ENCODE results near the gene ADSS2.
"Not testable (repeated sequence)": the region's sequence is repeated elsewhere in the genome, so short reads cannot be mapped to it uniquely, and the experiment has no call there.

The ADSS2 gene

GRCh38 chr1:244394826-244395765 is 56.6 kb downstream of the ADSS2 start:
- FAIRE-seq: no peak

DNA sequence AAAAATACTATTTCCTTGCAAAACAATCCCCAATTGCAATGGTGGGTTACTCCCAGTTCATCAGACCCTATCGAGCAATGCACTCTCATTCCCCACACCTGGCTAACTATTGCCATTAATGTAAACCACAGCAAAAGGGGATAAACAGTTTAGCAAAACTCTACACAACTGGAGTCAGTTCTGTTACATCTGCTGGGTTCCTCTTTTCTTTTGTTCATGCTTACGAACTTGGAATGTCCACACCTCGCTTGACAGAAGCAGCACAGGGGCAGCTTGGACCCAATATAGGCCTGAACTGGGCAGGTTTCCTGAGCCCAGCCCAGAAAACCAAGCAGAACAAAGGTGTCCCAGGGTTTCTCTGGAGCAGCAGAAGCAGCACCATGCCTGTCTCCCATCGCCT is 57.4 kb downstream of the ADSS2 start:
- FAIRE-seq: no peak

- no peak for FAIRE-seq
Measured at GRCh38 chr1:244393604-244394176, 58.0 kb downstream of the ADSS2 start.

DNA sequence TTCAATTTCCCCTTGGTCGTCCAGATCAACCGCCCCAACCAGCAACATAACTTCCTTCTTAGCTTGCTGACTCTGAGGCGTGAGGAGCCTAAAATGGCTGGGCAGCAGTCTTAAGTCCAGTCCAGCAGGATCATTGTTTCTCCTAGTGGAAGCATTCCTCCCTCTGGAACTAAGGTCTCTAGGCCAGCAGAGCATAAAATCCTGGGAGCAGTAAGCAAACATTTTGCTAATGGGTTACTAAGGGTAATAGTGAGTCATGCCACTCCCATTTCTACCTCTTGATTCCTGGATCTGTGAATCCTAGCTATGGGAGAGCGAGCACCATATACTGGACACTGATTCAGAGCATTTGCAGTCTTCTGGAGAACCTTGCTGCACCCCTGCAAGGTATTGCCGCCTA is 59.9 kb downstream of the ADSS2 start:
- FAIRE-seq: no peak

DNA sequence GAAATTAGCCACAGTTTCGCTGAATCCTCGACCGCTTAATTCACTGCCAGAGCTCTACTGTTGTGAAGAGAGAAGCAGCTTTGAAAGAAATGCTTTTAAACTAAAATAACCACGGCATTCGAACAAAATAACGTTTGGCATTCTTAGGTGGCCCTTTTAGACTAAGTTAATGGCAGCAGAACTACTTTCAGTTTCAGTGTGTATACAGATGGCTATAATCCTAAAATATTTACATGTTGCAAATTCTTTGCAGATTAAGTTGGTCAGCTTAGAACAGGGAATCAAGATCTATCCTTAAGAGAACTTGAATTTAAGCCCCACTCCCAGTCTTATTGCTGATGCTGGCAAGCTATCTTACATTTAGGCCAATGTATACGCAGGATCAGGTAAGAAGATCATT is 62.7 kb downstream of the ADSS2 start:
- FAIRE-seq: no peak

GRCh38 chr1:244387415-244387814 is 64.3 kb downstream of the ADSS2 start:
- no peak for FAIRE-seq

DNA sequence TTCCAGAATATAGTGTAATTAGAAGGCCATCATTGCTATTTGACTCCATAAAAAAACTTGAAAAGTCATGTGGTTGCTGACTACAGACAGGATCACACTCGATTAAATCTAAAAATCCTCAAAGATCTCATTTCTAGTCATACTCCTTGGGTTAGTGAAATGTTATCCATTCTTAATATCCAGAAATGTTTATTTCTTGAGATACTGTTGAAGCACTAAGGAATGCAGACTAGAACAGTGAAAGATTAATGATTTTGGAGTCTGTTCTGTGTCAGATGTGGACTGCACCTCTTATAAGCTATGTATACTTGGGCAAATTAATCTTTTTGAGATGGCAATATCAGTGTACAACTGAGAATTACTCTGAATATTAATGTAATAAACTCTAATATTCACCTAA is 65.1 kb downstream of the ADSS2 start:
- no peak for FAIRE-seq

DNA sequence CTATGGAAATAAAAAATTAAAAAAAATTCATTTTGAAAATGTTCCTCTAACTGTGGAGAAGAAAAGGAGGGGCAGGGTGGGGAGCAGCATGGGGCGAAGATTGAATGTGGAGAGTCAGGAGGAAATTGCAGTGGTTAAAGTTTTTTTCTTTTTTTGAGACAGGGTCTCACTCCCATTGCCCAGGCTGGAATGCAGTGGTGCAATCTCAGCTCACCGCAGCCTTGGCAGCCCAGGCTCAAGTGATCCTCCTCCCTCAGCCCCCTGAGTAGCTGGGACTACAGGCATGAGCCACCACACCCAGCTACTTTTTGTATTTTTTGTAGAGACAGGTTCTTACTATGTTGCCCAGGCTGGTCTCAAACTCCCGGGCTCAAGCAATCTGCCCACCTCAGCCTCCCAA is 67.6 kb downstream of the ADSS2 start:
- no peak for FAIRE-seq

- no peak for FAIRE-seq
Measured at GRCh38 chr1:244383278-244383884, 68.3 kb downstream of the ADSS2 start.

- no peak for FAIRE-seq
Measured at GRCh38 chr1:244381878-244382565, 69.7 kb downstream of the ADSS2 start.

- FAIRE-seq: no peak
Measured at GRCh38 chr1:244376126-244376525, 75.6 kb downstream of the ADSS2 start.

- no peak for FAIRE-seq
Measured at GRCh38 chr1:244375051-244375450, 76.7 kb downstream of the ADSS2 start.

DNA sequence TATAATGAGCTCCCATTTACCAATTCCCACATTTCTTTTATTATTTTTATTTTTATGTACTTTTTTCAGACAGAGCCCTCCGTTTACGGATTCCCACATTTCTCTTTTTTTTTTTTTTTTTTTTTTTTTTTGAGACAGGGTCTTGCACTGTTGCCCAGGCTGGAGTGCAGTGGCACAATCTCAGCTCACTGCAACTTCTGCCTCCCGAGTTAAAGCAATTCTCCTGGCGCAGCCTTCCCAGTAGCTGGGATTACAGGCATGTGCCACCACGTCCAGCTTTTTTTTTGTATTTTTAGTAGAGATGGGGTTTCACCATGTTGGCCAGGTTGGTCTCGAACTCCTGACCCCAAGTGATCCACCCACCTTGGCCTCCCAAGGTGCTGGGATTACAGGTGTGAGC is 77.2 kb downstream of the ADSS2 start:
- FAIRE-seq: not testable (repeated sequence)

GRCh38 chr1:244371242-244372141 is 80.2 kb downstream of the ADSS2 start:
- no peak for FAIRE-seq

GRCh38 chr1:244370060-244370637 is 81.6 kb downstream of the ADSS2 start:
- FAIRE-seq: no peak

GRCh38 chr1:244369256-244370057 is 82.3 kb downstream of the ADSS2 start:
- FAIRE-seq: no peak

GRCh38 chr1:244368279-244368678 is 83.4 kb downstream of the ADSS2 start:
- no peak for FAIRE-seq

DNA sequence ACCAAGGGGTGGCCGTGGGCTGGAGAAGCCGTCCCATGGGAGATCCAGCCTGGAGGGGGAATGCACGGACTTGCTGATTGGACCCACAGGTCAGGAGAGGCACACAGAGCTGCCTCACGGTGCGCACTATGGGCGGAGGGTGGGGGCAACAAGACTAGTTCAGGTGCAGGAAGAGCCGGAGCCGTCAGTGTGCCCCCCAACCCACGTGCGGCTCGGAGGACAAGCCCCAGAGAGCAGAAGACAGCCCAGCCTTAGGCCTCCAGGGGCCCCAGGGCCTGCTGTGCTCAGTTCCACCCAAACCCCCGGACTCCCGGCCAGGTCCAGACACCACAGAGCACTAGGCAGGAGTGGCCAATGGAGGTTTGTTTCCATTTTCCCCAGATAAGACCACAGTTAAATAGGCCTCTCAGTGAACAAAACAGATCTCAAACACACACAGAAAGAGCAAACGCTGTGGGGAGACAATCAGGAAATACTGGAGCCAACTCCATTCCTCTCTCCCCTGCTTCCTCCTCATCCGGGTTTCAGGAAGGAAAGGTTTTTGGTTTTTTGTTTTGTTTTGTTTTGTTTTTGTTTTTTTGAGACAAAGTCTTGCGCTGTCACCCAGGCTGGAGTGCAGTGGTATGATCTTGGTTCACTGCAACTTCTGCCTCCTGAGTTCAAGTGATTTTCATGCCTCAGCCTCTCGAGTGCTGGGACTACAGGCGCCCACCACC is 84.2 kb downstream of the ADSS2 start:
- FAIRE-seq: no peak

GRCh38 chr1:244365809-244366208 is 85.9 kb downstream of the ADSS2 start:
- no peak for FAIRE-seq

GRCh38 chr1:244365262-244365661 is 86.4 kb downstream of the ADSS2 start:
- not testable (repeated sequence) for FAIRE-seq

All from G401.6 (cell line).